Adrenal gland (tissue), 5 donors: ENCODE measurements around the gene LDB2.

Experiments used
- POLR2A ChIP-seq, 2 donors: fragments of 450-650 bp; IDR thresholded peaks; one replicate each; pipeline ENCODE4 v1.6.1; 2017; ENCODE audit warnings: antibody characterized with exemption in 2 of 2, mild to moderate bottlenecking in 2 of 2, moderate library complexity in 1 of 2
- TF ChIP-seq, protein P1 (sequence below), 6 experiments: fragments of 450-650 bp in 4 of 6; fragments of 200-600 bp in 2 of 6; sonication (generic) in 1 of 6; IDR thresholded peaks; 1 replicate in 5 of 6; 2 replicates in 1 of 6; pipeline versions ENCODE4 v1.5.1 to v1.8.0; 2016 to 2021; ENCODE audit warnings: antibody characterized with exemption in 6 of 6, mild to moderate bottlenecking in 2 of 6, moderate library complexity in 1 of 6
- donor health status: DM: no; HTN: no; CAD: no.

DNA sequence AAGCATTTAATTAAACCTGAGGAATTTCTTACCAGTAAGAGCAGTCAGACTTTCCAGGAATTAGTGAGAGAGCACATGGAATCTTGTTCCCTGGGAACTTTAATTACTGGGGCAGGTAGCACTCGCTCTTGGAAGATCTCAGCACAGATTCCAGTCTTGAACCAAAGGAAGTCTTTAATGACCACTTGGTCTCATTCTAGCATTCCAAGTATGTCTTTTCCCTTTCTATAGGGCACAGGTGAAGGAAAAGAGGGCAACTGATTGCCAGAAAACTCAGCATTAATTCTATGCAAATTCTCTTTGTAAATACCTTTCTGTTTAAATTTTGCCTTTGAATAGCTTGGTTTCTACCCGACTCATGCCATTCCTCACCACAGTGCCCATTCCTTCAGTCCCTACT lies 236.6 kb downstream of the LDB2 start:
- TF ChIP-seq, protein P1, sequence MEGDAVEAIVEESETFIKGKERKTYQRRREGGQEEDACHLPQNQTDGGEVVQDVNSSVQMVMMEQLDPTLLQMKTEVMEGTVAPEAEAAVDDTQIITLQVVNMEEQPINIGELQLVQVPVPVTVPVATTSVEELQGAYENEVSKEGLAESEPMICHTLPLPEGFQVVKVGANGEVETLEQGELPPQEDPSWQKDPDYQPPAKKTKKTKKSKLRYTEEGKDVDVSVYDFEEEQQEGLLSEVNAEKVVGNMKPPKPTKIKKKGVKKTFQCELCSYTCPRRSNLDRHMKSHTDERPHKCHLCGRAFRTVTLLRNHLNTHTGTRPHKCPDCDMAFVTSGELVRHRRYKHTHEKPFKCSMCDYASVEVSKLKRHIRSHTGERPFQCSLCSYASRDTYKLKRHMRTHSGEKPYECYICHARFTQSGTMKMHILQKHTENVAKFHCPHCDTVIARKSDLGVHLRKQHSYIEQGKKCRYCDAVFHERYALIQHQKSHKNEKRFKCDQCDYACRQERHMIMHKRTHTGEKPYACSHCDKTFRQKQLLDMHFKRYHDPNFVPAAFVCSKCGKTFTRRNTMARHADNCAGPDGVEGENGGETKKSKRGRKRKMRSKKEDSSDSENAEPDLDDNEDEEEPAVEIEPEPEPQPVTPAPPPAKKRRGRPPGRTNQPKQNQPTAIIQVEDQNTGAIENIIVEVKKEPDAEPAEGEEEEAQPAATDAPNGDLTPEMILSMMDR (IDR thresholded peaks at IDR 0.05) = no peak
- TF ChIP-seq POLR2A (IDR thresholded peaks at IDR 0.05) = no peak
